ENCODE measurements around the gene CPO. TPM values are rescaled to one million over a fixed set of nuclear protein-coding genes. Genes with fewer than 3 reads are reported as not detected.

CPO gene, protein sequence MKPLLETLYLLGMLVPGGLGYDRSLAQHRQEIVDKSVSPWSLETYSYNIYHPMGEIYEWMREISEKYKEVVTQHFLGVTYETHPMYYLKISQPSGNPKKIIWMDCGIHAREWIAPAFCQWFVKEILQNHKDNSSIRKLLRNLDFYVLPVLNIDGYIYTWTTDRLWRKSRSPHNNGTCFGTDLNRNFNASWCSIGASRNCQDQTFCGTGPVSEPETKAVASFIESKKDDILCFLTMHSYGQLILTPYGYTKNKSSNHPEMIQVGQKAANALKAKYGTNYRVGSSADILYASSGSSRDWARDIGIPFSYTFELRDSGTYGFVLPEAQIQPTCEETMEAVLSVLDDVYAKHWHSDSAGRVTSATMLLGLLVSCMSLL
- total RNA-seq: not detected

DNA sequence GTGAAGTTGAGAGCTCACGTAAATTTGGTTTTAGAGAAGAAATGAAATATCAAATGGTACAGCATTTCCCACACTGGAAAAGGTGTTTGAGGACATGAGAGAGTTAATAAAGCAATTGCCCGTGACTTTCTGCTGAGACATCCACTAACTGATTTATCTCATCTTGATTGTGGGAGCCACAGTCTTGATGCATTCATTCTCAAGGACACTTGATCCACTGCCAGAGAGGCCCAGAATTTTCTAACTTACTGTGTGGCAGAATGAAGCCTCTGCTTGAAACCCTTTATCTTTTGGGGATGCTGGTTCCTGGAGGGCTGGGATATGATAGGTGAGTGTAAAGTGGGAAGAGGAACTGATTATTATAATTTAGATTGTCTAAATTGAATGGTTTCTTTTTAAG lies at the start of gene CPO:
Gene CPO, plus strand, starts transcription at position 179 of the 400 bp plus-strand sequence. Its CDS starts 82 bp downstream, at position 261.

Other genes starting within 250 kb of the CPO start
- not detected for gene DYTN, start 221.1 kb upstream of the CPO start, total RNA-seq
- gene MDH1B, start 174.2 kb upstream of the CPO start, total RNA-seq: 13.4 TPM
- gene FASTKD2, start 173.9 kb upstream of the CPO start, total RNA-seq: 53.7 TPM
- gene KLF7, start 226.4 kb downstream of the CPO start, total RNA-seq: 63.9 TPM